ENCODE results near the gene SPATA2.

- TF ChIP-seq CTCF (IDR thresholded peaks at IDR 0.05), result no peak
- TF ChIP-seq, protein P1, sequence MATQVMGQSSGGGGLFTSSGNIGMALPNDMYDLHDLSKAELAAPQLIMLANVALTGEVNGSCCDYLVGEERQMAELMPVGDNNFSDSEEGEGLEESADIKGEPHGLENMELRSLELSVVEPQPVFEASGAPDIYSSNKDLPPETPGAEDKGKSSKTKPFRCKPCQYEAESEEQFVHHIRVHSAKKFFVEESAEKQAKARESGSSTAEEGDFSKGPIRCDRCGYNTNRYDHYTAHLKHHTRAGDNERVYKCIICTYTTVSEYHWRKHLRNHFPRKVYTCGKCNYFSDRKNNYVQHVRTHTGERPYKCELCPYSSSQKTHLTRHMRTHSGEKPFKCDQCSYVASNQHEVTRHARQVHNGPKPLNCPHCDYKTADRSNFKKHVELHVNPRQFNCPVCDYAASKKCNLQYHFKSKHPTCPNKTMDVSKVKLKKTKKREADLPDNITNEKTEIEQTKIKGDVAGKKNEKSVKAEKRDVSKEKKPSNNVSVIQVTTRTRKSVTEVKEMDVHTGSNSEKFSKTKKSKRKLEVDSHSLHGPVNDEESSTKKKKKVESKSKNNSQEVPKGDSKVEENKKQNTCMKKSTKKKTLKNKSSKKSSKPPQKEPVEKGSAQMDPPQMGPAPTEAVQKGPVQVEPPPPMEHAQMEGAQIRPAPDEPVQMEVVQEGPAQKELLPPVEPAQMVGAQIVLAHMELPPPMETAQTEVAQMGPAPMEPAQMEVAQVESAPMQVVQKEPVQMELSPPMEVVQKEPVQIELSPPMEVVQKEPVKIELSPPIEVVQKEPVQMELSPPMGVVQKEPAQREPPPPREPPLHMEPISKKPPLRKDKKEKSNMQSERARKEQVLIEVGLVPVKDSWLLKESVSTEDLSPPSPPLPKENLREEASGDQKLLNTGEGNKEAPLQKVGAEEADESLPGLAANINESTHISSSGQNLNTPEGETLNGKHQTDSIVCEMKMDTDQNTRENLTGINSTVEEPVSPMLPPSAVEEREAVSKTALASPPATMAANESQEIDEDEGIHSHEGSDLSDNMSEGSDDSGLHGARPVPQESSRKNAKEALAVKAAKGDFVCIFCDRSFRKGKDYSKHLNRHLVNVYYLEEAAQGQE (IDR thresholded peaks at IDR 0.05; ENCODE audit: insufficient read depth in 1 of 2, low read depth in 2 of 2, low read length in 1 of 2), result no peak
- TF ChIP-seq POLR2AphosphoS5 (IDR thresholded peaks at IDR 0.05; ENCODE audit: low read depth, low read length), result no peak
- no peak for TF ChIP-seq SIN3A (IDR thresholded peaks at IDR 0.05; ENCODE audit: borderline replicate concordance, insufficient read depth, low read depth, low read length)
- no peak for TF ChIP-seq TCF7L2 (IDR thresholded peaks at IDR 0.05; ENCODE audit: low read depth, low read length)
Observed at GRCh38 chr20:49907405-49908257, 7.7 kb downstream of the SPATA2 start.

All from Panc1 (cell line).